ENCODE results near the gene SSR3. TPM values are rescaled to one million over a fixed set of nuclear protein-coding genes. Genes with fewer than 3 reads are reported as not detected.

SSR3 gene
- total RNA-seq, 1 donor from 2014 or later: 195 TPM

DNA sequence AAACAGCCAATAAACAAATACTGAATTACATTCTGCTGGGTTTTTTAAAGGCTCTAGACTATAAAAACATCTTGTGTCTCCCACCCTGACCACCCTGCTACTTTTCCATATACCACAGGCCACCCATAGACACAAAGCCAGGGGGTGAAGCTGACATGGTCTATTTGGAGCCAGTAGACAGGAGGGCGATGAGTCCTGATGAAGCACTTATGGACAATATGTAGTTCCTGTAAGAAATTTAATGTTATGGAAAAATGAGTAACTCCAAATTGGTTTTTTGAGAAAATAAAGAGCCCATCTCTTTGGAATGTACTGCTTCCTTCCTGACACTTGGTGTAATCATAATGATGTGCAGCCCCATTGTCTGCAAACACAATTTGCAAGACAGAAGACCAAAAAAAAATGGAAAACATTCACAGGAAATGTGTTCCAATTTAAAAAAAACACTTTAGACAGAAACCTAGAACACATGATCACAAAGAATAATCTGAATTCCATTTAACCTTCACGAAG lies 11.8 kb downstream of the SSR3 start:
- intact Hi-C loops (cut with DNase I): loop anchor here (5.0 kb wide), 1 partner anchor 129 kb away; the partner anchor contains the start of gene TIPARP
- DNase-seq (ENCODE audit: missing footprints) (no peak), ATAC-seq (no peak)

DNA sequence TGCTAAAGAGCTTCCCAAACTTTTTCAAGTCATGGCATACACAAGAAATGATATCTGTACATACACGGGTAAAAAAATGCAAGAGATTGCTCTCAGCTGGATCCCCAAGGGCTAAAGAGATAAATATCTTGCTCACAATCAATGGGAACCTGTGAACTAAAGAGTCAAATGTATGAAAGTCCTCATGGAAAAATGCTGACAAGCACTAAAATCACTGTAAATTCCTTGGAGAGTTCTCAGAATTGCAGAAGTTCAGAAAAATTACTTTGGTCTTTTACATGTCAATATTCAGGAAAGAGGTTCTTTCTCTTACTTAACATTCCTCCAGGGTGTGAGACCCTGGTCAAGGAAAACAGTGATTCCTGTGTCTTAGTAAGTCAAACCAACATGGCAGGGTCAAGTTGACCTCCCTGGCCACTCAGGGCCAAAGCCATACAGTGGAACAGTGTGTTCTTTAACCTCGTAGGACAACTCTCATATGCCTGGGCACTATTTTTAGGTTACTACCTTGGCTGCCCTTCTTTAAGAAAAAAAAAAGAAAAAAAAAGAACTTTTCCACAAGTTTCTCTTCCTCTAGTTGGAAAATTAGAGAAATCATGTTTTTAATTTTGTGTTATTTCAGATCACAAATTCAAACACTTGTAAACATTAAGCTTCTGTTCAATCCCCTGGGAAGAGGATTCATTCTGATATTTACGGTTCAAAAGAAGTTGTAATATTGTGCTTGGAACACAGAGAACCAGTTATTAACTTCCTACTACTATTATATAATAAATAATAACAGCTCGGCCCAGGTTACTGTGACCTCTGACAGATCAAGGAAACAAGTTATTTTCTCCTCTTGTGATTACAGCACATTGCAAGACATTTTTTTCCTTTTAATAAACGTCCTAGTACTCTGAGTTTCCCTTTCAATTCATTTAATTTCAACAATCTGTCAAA lies 12.5 kb downstream of the SSR3 start:
- ATAC-seq (peak; percentile 85), DNase-seq (ENCODE audit: missing footprints) (no peak)

DNA sequence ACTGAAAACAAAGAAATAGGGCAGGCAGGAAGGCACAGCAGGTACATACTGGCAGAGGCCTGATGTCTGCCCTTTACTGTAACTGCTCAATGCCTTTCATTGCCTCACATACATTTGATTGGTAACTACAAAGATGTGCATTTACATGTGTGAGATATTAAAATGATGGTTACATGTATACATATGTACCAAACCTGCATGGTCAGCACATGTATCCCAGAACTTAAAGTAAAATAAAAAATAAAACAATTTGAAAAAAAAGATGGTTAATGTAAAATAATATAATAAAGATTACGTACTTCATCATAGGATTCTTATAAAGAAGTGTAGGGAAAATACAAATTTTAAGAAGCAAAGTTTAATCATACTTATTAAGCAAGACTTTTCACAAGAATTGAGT lies 15.1 kb downstream of the SSR3 start:
- intact Hi-C loops (cut with DNase I): loop anchor here (5.0 kb wide), 1 partner anchor 132 kb away; the partner anchor contains the start of gene TIPARP
- ATAC-seq: no peak

More for the DNA sequence above, 12.5 kb downstream of the SSR3 start:
- intact Hi-C loops (cut with DNase I): loop anchor here (5.0 kb wide), 1 partner anchor 130 kb away; the partner anchor contains the start of gene TIPARP

DNA sequence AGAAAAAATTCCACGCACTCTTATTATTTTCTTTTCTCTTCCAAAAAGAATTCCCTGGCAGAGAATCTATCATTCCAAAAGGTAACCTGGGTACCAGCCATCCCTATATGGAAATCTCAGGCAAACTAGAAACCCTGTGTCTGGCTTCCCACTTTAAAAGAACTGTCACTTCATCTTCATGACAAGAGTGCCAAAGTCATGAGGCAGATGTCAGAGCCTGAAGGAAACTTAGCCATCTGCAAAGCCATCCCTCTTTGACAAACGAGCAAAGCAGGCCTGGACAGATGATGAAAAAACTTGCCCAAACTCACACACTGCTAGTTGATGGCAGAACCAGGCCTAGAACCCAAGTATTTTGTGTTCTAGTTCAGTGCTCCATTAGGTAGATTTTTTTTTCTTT lies 15.9 kb downstream of the SSR3 start:
- ATAC-seq (no peak), DNase-seq (ENCODE audit: missing footprints) (no peak)
- intact Hi-C loops (cut with DNase I): no loop called here

More for the DNA sequence above, 15.1 kb downstream of the SSR3 start:
- no peak for DNase-seq (ENCODE audit: missing footprints)

DNA sequence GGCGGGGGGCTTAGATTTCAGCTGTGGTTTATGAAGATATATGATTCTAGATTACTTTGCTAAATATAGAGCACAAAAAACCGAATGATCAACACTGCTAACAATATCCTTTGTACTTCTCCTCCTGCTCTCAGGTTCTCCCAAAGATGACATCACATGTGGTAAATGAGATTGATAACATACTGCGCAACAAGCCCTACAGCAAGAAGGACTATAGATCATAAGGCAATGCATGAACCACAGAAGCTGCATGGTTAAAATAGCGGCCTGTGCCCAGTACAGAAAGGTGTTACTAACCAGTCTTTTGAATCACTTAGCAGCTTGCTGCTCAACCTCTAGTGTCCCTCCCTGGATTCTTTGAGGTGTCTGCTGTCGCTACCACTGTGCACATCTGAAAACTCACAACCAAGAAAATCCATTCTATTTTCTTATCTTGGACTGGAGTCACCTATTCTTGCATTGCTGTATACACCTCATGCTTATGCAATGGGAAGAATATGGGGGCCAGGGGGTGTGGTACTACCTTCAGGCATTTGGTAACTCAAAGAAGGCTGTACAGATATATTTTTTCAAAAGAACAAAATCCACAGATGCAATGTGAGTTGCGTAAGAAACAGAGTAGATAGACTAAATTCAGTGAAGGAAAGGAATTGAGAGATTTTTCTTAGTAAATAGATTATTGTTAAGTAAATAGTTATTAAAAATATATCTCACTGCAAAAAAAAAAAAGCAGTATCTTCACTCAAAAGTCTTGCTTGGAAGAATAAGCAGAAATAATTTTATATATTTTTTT lies 18.2 kb downstream of the SSR3 start:
- no peak for DNase-seq (ENCODE audit: missing footprints)
- intact Hi-C loops (cut with DNase I): no loop called here
- ATAC-seq: no peak

DNA sequence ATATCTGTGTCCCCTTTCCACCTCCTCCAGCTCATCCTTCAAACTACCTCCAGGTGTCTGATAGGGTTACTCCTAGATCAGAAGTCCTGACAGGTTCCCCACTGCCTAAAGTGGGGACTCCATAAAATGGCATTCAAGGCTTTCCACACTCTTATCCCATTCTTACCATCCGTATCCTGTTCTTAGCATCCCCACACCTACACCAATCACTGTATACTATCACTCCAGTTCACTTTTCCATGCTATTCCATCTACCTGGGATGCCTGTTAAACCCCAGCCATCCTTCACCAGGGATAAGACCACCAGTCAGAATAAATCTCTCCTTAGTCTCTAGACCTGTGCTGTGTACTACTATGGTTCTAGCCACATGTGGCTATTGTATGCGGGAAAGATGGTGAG lies 19.1 kb downstream of the SSR3 start:
- no peak for ATAC-seq
- intact Hi-C loops (cut with DNase I): no loop called here

DNA sequence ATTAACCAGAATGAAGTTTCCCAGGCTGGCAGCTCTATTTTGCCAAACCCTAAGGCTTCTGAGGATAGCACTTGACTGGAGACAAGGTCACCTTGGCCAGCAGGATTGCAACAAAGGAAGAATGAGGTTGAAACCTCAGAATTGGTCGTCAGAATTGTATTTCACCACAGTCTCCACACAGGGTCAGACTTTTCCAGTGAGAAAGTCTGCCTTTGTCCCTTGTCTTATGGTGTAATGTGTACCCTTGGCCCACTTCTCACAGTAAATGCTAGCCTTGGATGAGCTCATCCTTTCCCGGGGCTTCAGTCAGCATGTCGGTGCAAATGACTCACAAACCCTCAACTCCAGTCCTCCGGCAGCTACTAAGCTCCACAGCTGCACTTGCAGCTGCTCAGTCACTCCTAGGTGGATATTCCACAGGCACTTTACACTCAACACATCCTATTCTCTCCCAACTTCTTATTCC lies 19.7 kb downstream of the SSR3 start:
- intact Hi-C loops (cut with DNase I): no loop called here
- ATAC-seq (peak; percentile 94), DNase-seq (ENCODE audit: missing footprints) (no peak)

More for the DNA sequence above, 19.1 kb downstream of the SSR3 start:
- DNase-seq (ENCODE audit: missing footprints): no peak

DNA sequence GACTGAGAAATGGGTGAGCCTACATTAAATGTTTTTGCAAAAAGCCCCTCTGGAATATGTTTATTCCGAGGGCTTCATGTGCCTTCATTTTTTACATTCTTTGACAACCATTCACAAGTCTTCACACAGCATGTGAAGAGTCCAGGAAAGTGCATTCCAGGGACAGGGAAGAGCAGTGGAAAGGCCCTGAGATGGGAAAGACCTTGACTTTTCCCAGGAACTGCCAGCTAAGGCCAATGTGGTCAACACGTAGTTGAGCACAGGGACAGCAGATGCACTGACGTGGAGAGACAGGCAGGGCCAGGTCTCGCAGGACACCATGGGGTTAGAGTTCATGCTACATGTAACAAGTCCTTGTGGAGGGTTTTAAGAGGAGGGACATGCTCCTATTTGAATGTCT lies 21.7 kb downstream of the SSR3 start:
- ATAC-seq (no peak), DNase-seq (ENCODE audit: missing footprints) (no peak)
- intact Hi-C loops (cut with DNase I): no loop called here

DNA sequence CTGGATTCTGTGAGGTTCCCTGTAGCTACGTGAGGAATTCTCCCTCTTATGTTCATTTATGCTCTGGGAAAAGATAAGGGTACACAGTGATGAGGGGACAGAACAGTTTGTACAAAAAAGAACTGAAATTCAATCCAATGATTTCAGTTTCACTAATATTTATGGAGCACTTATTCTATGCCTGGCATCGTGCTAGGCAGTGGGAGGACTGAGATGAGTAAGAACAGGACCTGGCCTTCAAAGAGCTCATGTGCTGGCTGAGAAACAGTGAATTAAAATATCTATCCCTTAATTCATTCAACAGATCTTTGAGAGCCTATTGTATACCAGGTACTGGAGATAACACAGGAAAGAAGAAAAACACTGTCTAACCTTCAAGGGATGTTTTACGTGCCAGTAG lies 22.2 kb downstream of the SSR3 start:
- ATAC-seq (no peak), DNase-seq (ENCODE audit: missing footprints) (no peak)
- intact Hi-C loops (cut with DNase I): no loop called here

DNA sequence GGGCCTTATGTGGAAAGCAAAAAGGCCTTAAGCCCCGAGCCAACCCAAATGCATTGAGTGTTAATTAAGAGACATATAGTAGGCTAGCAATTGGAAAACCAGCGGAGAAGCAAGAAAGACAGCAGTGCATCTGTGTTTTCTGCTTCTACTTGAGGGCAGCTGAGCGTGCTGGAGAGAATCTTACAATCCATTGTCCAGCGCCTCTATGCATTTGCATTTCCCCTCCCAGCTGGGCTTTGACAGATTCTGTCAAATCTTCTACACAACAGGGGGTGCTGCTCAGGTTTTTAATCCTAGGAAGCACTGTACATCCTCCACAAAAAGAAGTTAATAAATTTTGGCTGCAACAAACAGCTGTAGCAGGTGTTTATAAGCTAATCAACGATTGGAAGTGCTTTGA lies 23.9 kb downstream of the SSR3 start:
- DNase-seq (ENCODE audit: missing footprints) (no peak), ATAC-seq (no peak)
- intact Hi-C loops (cut with DNase I): no loop called here

DNA sequence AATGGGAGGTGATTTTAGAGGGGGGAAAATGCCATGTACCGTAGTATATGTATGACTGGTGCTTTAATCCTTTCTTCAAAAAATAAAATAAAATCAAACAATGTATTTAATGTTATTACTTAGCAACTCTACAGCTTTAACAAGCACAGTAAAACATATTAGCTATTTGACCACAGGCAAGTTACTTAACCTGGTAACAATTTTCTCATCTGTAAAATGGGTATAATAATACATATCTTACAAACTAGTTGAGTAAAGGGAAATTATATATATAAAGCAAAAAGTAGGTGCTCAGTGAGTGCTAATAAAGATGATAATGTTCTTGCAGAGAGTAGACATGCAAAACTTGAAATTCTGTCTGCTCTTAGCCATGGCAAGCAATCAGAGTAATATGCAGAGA lies 27.9 kb downstream of the SSR3 start:
- ATAC-seq: no peak
- DNase-seq (ENCODE audit: missing footprints): no peak
- intact Hi-C loops (cut with DNase I): no loop called here

DNA sequence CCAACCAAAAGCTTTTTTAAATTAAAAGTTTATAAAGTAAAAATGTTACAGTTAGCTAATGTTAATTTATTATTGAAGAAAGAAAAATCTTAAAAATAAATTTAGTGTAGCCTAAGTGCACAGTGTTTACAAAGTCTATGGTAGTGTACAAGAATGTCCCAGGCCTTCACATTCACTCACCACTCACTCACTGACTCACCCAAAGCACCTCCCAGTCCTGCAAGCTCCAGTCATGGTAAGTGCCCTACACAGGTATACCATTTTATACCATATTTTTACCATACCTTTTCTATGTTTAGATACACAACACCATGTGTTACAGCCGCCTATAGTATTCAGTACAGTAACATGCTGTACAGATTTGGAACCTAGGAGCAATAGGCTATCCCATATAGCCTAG lies 29.1 kb downstream of the SSR3 start:
- intact Hi-C loops (cut with DNase I): no loop called here
- DNase-seq (ENCODE audit: missing footprints) (no peak), ATAC-seq (no peak)

DNA sequence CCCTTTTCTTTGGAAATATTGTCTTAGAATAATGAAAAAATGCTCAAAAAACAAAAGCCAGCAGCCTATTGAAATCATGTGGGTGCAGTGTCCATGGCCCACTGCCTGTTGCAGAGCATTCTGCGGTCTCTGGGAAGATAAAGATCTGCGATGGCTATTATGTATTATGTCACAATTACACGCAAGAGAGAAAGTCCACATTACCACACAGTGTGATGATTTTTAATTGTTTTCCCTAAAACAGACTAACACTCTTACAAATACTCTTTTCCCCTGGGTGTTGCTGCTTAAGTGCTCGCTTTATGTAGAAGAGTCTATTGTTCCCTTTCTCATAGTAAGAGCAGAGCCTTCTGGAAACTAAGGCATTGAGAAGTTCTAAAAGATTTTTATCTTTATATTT lies 32.2 kb downstream of the SSR3 start:
- intact Hi-C loops (cut with DNase I): no loop called here
- DNase-seq (ENCODE audit: missing footprints) (no peak), ATAC-seq (no peak)

DNA sequence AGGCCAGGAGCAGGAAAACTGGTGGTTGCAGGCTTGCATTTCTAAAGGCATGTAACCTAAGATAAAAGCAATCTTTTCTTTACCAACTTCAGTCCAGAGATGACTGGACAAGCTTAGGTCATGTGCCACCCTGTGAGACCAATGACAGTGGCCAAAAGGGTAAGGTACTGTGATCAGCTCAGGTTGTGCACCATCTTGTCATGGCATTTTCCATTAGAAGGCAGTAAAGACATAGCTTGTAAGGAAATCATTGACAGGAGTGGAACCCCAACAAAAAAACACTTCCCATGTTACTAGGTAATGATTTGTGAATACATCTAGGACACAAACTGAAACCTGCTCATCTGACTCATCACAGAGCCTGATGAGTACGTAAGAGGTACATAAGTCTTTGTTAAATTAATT lies 35.2 kb downstream of the SSR3 start:
- DNase-seq (ENCODE audit: missing footprints) (no peak), ATAC-seq (no peak)
- intact Hi-C loops (cut with DNase I): no loop called here

DNA sequence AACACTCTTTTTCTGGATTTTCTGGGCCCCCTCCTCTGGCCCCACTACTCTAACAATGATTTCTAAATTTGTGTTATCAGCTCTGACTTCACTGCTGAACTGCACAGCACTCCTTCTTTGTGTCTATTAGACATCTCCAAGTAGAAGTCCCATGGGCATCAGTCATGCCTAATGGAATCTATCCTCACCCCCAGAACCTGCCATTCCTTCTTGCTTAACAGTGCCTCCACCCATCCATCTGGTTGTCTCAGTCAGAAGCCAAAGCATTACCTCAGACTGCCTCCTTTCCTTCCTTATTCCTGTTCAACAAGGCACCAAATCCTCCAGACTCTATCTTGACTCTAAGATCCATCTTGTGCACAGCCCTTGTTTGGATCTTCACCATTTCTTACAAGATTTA lies 36.2 kb downstream of the SSR3 start:
- intact Hi-C loops (cut with DNase I): no loop called here
- DNase-seq (ENCODE audit: missing footprints) (no peak), ATAC-seq (peak; percentile 89)

DNA sequence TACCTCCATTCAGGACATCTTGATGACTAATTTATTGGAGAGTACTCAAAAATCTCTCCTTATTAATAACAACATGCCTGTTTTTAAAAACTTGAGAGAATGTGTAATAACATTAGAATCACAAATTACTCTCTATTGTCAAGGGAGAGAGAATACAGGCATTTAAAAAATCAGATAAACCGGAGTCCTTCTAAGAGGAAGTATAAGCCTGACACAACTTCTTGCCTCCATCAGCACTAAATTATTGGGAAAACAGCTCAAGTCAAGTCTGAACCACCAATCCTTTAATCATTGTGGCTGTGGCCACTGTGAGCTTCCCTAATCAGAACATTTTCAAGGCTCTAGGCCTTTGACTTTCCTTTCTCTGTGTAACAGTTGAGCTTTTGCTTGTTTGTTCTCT lies 38.0 kb downstream of the SSR3 start:
- no peak for DNase-seq (ENCODE audit: missing footprints)
- no peak for ATAC-seq
- intact Hi-C loops (cut with DNase I): no loop called here

DNA sequence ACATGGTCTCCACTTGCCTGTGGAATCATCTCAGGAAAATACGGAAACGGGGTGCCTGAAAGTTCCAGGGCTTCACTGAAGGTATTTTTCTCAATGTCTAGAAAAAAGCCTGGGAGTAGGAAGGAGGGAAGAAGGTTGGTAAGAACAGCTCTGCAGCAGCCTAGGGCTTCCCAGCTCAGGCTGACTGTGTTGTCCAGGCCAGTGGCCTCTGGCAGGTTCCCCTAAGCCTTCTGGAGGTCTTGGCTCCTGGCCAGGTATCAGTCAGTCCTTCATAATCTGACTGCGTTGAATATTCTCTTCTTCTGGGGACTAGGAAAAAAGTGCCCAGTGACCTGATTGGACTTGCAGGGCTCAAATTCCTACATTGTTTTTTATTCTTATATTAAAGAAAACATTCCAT lies 38.6 kb downstream of the SSR3 start:
- ATAC-seq (no peak), DNase-seq (ENCODE audit: missing footprints) (no peak)
- intact Hi-C loops (cut with DNase I): no loop called here

DNA sequence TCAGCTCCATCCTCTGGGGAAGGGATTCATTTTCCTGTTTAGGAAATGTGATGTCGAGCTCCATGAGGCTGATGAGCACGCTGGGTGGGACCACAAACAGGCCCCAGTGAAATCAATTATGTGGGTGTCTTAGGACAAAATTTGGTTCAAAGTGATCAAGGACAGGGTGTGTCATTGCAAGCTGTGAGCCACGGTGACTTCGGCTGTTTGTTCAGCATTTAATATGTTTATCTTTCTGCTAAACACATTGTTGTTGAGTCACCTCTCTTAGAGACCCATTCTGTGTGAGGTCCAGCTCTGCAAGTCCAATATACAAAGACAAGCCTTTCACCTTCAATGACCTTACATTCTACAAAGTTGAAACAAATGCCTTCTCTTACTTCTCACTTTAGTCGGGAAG lies 41.3 kb downstream of the SSR3 start:
- ATAC-seq: no peak
- intact Hi-C loops (cut with DNase I): loop anchor here (5.0 kb wide), 1 partner anchor 466 kb away; no protein-coding TSS in a partner anchor
- DNase-seq (ENCODE audit: missing footprints): no peak

DNA sequence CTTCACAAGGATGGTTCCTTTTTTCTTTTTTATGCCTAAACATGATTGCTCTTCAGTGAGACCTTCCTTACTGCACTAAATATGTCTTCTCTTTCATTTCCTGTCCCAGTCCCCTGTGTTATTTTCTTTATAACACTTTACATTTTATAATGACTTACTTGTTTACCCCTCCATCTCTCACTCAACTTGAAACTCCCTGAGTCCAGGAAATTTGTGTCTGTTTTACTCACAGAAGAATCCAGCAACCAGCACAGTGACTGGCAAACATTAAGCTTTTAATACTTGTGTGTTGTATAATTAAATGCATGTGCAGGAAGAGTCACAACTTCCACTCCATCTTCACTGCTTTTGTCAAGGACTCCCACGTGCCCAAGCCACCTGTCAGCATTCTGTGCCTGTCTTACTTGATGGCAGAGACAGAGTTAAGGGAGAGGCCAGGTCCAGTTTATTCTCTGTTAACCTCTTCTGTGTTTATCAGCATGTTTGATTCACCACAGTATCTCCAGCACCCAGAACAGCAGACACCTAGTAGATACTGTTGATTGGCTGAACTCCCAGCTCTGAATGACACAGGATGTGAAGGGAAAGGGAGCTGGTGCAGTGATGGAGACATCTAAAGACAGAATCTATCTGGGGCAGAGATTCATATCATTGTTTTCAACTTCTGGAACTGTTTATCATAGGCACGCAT lies 42.8 kb downstream of the SSR3 start:
- intact Hi-C loops (cut with DNase I): loop anchor here (5.0 kb wide), 1 partner anchor 465 kb away; no protein-coding TSS in a partner anchor
- DNase-seq (ENCODE audit: missing footprints): no peak

More for the DNA sequence above, 42.8 kb downstream of the SSR3 start:
- no peak for ATAC-seq

Data from Right ventricle myocardium inferior (tissue), 1 donor.